Neural cell (in vitro differentiated cells): ENCODE data around the gene KRTAP5-10.

Experiments used
- EP300 ChIP-seq: fragments of 450-650 bp; conservative IDR thresholded peaks from 2 replicates; pipeline ENCODE4 v1.6.1; 2014; ENCODE audit warnings: antibody characterized with exemption, mild to moderate bottlenecking, moderate library complexity; ENCODE audit not compliant: poor library complexity, severe bottlenecking
- EZH2 ChIP-seq: fragments of 200-600, 300-800 bp; shearing (Covaris generic), sonication (generic); IDR thresholded peaks from 2 replicates; pipeline ENCODE4 v1.6.1; 2014; ENCODE audit warnings: antibody characterized with exemption, low read length, borderline replicate concordance, mild to moderate bottlenecking; ENCODE audit not compliant: insufficient read depth, poor library complexity, severe bottlenecking
- MXI1 ChIP-seq: fragments of 450-650 bp; conservative IDR thresholded peaks from 2 replicates; pipeline ENCODE4 v1.6.1; 2014; ENCODE audit warnings: antibody characterized with exemption, mild to moderate bottlenecking; ENCODE audit not compliant: poor library complexity, severe bottlenecking
- POLR2AphosphoS5 ChIP-seq: IDR thresholded peaks from 2 replicates; pipeline ENCODE4 v1.6.1; 2012
- RAD21 ChIP-seq: fragments of 450-650 bp; conservative IDR thresholded peaks from 2 replicates; pipeline ENCODE4 v1.6.1; 2014; ENCODE audit warnings: antibody characterized with exemption, mild to moderate bottlenecking, moderate library complexity
- SMC3 ChIP-seq: fragments of 450-650 bp; conservative IDR thresholded peaks from 2 replicates; pipeline ENCODE4 v1.6.1; 2014; ENCODE audit warnings: antibody characterized with exemption, mild to moderate bottlenecking, moderate library complexity; ENCODE audit not compliant: poor library complexity
- TAF1 ChIP-seq: IDR thresholded peaks from 2 replicates; pipeline ENCODE4 v1.6.1; 2012; ENCODE audit warnings: low read depth
- TF ChIP-seq, protein P1 (sequence below): IDR thresholded peaks from 2 replicates; pipeline ENCODE4 v1.6.1; 2012; ENCODE audit warnings: borderline replicate concordance
- TF ChIP-seq, protein P2 (sequence below): fragments of 450-650 bp; IDR thresholded peaks from 2 replicates; pipeline ENCODE4 v1.5.1; 2014; ENCODE audit warnings: antibody characterized with exemption, mild to moderate bottlenecking, moderate library complexity; ENCODE audit not compliant: poor library complexity, severe bottlenecking

DNA sequence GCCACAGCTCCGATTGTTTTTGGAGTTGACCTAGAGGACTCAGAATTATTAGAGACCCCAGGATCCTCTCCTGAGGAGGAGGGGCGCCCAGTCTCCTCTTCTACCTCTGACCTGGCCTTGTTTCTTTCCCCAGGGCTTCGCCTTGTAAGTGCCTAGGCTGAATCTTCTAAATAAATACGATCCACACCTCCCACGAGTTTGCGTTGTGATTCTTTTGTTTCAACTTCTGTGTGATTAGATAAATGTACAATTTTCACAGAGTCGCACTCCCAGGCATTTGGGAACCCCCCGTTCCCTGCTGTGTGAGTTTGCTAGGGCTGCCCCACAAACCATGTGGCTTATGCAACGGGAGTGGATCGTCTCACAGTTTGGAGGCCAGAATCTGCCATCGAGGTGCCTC, 26.3 kb upstream of the KRTAP5-10 start:
- TF ChIP-seq, protein P1, sequence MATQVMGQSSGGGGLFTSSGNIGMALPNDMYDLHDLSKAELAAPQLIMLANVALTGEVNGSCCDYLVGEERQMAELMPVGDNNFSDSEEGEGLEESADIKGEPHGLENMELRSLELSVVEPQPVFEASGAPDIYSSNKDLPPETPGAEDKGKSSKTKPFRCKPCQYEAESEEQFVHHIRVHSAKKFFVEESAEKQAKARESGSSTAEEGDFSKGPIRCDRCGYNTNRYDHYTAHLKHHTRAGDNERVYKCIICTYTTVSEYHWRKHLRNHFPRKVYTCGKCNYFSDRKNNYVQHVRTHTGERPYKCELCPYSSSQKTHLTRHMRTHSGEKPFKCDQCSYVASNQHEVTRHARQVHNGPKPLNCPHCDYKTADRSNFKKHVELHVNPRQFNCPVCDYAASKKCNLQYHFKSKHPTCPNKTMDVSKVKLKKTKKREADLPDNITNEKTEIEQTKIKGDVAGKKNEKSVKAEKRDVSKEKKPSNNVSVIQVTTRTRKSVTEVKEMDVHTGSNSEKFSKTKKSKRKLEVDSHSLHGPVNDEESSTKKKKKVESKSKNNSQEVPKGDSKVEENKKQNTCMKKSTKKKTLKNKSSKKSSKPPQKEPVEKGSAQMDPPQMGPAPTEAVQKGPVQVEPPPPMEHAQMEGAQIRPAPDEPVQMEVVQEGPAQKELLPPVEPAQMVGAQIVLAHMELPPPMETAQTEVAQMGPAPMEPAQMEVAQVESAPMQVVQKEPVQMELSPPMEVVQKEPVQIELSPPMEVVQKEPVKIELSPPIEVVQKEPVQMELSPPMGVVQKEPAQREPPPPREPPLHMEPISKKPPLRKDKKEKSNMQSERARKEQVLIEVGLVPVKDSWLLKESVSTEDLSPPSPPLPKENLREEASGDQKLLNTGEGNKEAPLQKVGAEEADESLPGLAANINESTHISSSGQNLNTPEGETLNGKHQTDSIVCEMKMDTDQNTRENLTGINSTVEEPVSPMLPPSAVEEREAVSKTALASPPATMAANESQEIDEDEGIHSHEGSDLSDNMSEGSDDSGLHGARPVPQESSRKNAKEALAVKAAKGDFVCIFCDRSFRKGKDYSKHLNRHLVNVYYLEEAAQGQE: no peak
- TF ChIP-seq EZH2: no peak
- no peak for TF ChIP-seq TAF1
- TF ChIP-seq, protein P2, sequence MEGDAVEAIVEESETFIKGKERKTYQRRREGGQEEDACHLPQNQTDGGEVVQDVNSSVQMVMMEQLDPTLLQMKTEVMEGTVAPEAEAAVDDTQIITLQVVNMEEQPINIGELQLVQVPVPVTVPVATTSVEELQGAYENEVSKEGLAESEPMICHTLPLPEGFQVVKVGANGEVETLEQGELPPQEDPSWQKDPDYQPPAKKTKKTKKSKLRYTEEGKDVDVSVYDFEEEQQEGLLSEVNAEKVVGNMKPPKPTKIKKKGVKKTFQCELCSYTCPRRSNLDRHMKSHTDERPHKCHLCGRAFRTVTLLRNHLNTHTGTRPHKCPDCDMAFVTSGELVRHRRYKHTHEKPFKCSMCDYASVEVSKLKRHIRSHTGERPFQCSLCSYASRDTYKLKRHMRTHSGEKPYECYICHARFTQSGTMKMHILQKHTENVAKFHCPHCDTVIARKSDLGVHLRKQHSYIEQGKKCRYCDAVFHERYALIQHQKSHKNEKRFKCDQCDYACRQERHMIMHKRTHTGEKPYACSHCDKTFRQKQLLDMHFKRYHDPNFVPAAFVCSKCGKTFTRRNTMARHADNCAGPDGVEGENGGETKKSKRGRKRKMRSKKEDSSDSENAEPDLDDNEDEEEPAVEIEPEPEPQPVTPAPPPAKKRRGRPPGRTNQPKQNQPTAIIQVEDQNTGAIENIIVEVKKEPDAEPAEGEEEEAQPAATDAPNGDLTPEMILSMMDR: no peak
- no peak for TF ChIP-seq EP300
- no peak for TF ChIP-seq POLR2AphosphoS5
- no peak for TF ChIP-seq MXI1
- TF ChIP-seq RAD21: no peak
- TF ChIP-seq SMC3: no peak
